Measurements from ENCODE around the gene NFKBIA.

GRCh38 chr14:35380794-35381193 is 23.8 kb downstream of the NFKBIA start:
- TF ChIP-seq POLR2A (IDR thresholded peaks at IDR 0.05) (no peak), CTCF (IDR thresholded peaks at IDR 0.05) (no peak)

All from right lobe of liver (tissue), 4 donors.